ENCODE results near the gene DAPK1.
"Not testable (repeated sequence)": the region's sequence is repeated elsewhere in the genome, so short reads cannot be mapped to it uniquely, and the experiment has no call there.

DAPK1 gene

GRCh38 chr9:87494970-87495471 is 2.6 kb upstream of the DAPK1 start:
- no peak for DNase-seq (ENCODE audit: insufficient read length, low spot score)
- no peak for FAIRE-seq
- no peak for TF ChIP-seq SPI1 (IDR thresholded peaks at IDR 0.05; ENCODE audit: low read depth, low read length)
- TF ChIP-seq PAX5 (IDR thresholded peaks at IDR 0.05; ENCODE audit: insufficient read depth, low read length, severe bottlenecking), result no peak
- TF ChIP-seq POLR2AphosphoS5 (IDR thresholded peaks at IDR 0.05; ENCODE audit: low read depth, low read length), result no peak
- TF ChIP-seq POU2F2 (IDR thresholded peaks at IDR 0.05; ENCODE audit: low read depth, low read length), result no peak
- no peak for TF ChIP-seq TAF1 (IDR thresholded peaks at IDR 0.05; ENCODE audit: low read depth, low read length)
- no peak for TF ChIP-seq POLR2A (IDR thresholded peaks at IDR 0.05; ENCODE audit: low read depth, low read length)

DNA sequence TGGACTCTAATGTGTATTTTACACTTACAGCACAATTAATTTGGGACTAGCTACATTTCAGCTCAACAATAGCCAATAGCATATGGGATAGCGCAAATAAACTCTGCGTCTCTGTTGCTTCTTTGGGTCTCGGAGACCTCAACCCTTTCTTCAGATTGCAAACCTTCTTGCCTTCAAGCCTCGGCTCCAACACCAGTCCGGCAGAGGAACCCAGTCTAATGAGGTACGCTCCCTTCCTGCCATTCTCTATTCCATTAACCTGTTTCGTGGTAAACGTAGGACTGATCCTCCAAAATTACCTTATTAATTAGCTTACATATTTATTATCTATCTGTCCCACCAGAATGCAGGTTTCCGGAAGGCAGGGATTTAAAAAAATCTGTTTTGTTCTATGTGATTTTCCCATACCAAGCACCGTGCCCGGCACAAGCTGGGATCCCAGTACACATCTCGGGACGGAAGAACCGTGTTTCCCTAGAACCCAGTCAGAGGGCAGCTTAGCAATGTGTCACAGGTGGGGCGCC is 525 bp upstream of the DAPK1 start:
- no peak for FAIRE-seq
- no peak for DNase-seq (ENCODE audit: insufficient read length, low spot score)
- TF ChIP-seq POU2F2 (IDR thresholded peaks at IDR 0.05; ENCODE audit: low read depth, low read length) (no peak), TAF1 (IDR thresholded peaks at IDR 0.05; ENCODE audit: low read depth, low read length) (no peak), SPI1 (IDR thresholded peaks at IDR 0.05; ENCODE audit: low read depth, low read length) (no peak), POLR2AphosphoS5 (IDR thresholded peaks at IDR 0.05; ENCODE audit: low read depth, low read length) (no peak), POLR2A (IDR thresholded peaks at IDR 0.05; ENCODE audit: low read depth, low read length) (no peak), PAX5 (IDR thresholded peaks at IDR 0.05; ENCODE audit: insufficient read depth, low read length, severe bottlenecking) (no peak)

DNA sequence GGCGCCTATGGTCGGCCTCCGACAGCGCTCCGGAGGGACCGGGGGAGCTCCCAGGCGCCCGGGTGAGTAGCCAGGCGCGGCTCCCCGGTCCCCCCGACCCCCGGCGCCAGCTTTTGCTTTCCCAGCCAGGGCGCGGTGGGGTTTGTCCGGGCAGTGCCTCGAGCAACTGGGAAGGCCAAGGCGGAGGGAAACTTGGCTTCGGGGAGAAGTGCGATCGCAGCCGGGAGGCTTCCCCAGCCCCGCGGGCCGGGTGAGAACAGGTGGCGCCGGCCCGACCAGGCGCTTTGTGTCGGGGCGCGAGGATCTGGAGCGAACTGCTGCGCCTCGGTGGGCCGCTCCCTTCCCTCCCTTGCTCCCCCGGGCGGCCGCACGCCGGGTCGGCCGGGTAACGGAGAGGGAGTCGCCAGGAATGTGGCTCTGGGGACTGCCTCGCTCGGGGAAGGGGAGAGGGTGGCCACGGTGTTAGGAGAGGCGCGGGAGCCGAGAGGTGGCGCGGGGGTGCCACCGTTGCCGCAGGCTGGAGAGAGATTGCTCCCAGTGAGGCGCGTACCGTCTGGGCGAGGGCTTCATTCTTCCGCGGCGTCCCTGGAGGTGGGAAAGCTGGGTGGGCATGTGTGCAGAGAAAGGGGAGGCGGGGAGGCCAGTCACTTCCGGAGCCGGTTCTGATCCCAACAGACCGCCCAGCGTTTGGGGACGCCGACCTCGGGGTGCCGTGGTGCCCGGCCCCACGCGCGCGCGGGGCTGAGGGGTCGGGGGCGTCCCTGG is 561 bp downstream of the DAPK1 start:
- peak; percentile 23 for DNase-seq (ENCODE audit: insufficient read length, low spot score)
- no peak for FAIRE-seq
- TF ChIP-seq POLR2A (IDR thresholded peaks at IDR 0.05; ENCODE audit: low read depth, low read length) (no peak), PAX5 (IDR thresholded peaks at IDR 0.05; ENCODE audit: insufficient read depth, low read length, severe bottlenecking) (no peak), TAF1 (IDR thresholded peaks at IDR 0.05; ENCODE audit: low read depth, low read length) (no peak), SPI1 (IDR thresholded peaks at IDR 0.05; ENCODE audit: low read depth, low read length) (no peak), POLR2AphosphoS5 (IDR thresholded peaks at IDR 0.05; ENCODE audit: low read depth, low read length) (no peak), POU2F2 (IDR thresholded peaks at IDR 0.05; ENCODE audit: low read depth, low read length) (no peak)

DNA sequence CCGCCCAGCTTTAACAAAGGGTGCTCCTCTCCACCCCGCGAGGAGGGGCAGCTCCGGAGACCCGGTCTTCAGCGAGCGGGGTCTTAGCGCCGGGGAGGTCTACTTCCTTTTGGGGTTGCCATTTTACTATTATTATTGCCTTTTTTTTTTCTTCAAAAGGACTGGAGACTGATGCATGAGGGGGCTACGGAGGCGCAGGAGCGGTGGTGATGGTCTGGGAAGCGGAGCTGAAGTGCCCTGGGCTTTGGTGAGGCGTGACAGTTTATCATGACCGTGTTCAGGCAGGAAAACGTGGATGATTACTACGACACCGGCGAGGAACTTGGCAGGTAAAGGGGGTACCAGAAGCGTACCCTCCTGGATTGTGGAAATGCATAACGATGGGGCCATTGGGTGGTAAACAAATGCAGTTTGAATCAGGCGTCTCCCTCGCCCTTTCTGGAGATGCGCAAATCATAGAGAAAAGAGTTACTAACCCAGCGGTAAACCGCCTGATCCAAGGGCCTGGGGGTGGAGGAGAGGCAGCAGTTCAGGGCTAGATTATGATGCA is 1.2 kb downstream of the DAPK1 start:
- no peak for DNase-seq (ENCODE audit: insufficient read length, low spot score)
- no peak for FAIRE-seq
- TF ChIP-seq TAF1 (IDR thresholded peaks at IDR 0.05; ENCODE audit: low read depth, low read length) (no peak), PAX5 (IDR thresholded peaks at IDR 0.05; ENCODE audit: insufficient read depth, low read length, severe bottlenecking) (no peak), POLR2AphosphoS5 (IDR thresholded peaks at IDR 0.05; ENCODE audit: low read depth, low read length) (no peak), POLR2A (IDR thresholded peaks at IDR 0.05; ENCODE audit: low read depth, low read length) (no peak), SPI1 (IDR thresholded peaks at IDR 0.05; ENCODE audit: low read depth, low read length) (no peak), POU2F2 (IDR thresholded peaks at IDR 0.05; ENCODE audit: low read depth, low read length) (no peak)

GRCh38 chr9:87499424-87500017 is 1.9 kb downstream of the DAPK1 start:
- no peak for FAIRE-seq
- TF ChIP-seq POLR2A (IDR thresholded peaks at IDR 0.05; ENCODE audit: low read depth, low read length) (no peak), POLR2AphosphoS5 (IDR thresholded peaks at IDR 0.05; ENCODE audit: low read depth, low read length) (no peak), POU2F2 (IDR thresholded peaks at IDR 0.05; ENCODE audit: low read depth, low read length) (no peak), TAF1 (IDR thresholded peaks at IDR 0.05; ENCODE audit: low read depth, low read length) (no peak), SPI1 (IDR thresholded peaks at IDR 0.05; ENCODE audit: low read depth, low read length) (no peak), PAX5 (IDR thresholded peaks at IDR 0.05; ENCODE audit: insufficient read depth, low read length, severe bottlenecking) (no peak)

DNA sequence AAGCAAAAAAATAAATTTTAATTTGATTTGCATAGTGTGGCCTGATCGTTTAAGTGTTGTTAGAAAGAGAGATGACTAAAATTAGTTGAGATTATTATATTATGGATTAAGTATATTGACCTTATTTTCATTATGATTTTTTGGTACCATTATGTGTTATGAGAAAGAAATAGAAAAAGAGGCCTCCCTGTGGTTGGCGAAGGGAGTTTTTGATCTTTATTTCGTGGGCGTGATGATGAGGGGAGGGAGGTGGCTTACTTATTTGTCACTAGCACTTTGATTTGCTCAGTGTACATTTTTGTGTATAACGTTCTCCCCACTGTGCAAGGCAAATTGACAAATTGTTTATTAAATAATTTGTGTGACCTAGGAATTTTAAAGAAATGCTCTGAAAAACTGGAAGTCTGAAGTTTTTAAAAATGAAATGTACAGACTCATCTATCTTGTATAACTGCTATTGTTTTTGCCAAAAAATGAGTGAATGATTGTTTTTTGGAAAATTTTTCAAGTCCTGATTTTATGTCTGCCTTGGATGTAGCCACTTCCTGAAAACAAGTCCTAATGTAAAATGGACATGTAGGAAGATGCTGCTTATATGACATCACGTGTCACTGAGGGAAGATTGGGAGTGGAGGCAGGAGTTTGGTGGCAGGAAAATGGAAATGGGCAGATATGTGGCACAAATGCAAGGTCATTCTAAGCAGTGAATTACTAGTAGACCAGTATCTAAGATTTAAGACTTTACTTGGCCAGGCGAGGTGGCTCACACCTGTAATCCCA is 3.0 kb downstream of the DAPK1 start:
- FAIRE-seq, result no peak
- TF ChIP-seq SPI1 (IDR thresholded peaks at IDR 0.05; ENCODE audit: low read depth, low read length) (no peak), POLR2AphosphoS5 (IDR thresholded peaks at IDR 0.05; ENCODE audit: low read depth, low read length) (no peak), POU2F2 (IDR thresholded peaks at IDR 0.05; ENCODE audit: low read depth, low read length) (no peak), POLR2A (IDR thresholded peaks at IDR 0.05; ENCODE audit: low read depth, low read length) (no peak), TAF1 (IDR thresholded peaks at IDR 0.05; ENCODE audit: low read depth, low read length) (no peak), PAX5 (IDR thresholded peaks at IDR 0.05; ENCODE audit: insufficient read depth, low read length, severe bottlenecking) (no peak)
- no peak for DNase-seq (ENCODE audit: insufficient read length, low spot score)

More at GRCh38 chr9:87499424-87500017, 1.9 kb downstream of the DAPK1 start:
- DNase-seq (ENCODE audit: insufficient read length, low spot score), result no peak

DNA sequence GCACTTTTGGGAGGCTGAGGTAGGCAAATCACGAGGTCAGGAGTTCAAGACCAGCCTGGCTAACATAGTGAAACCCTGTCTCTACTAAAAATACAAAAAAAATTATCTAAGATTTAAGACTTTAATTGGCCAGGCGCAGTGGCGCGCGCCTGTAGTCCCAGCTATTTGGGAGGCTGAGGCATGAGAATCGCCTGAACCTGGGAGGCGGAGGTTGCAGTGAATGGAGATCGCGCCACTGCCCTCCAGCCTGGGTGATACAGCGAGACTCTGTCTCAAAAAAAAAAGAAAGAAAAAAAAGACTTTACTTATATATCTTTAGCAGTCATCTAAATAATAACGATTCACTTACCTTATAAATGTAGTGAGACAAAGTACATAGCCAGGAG is 3.6 kb downstream of the DAPK1 start:
- FAIRE-seq; DNase-seq (ENCODE audit: insufficient read length, low spot score): not testable (repeated sequence)

GRCh38 chr9:87501806-87502205 is 4.1 kb downstream of the DAPK1 start:
- FAIRE-seq, result no peak
- DNase-seq (ENCODE audit: insufficient read length, low spot score), result no peak
- no peak for TF ChIP-seq PAX5 (IDR thresholded peaks at IDR 0.05; ENCODE audit: insufficient read depth, low read length, severe bottlenecking)
- TF ChIP-seq SPI1 (IDR thresholded peaks at IDR 0.05; ENCODE audit: low read depth, low read length), result no peak
- TF ChIP-seq TAF1 (IDR thresholded peaks at IDR 0.05; ENCODE audit: low read depth, low read length), result no peak
- no peak for TF ChIP-seq POU2F2 (IDR thresholded peaks at IDR 0.05; ENCODE audit: low read depth, low read length)
- TF ChIP-seq POLR2AphosphoS5 (IDR thresholded peaks at IDR 0.05; ENCODE audit: low read depth, low read length), result no peak
- no peak for TF ChIP-seq POLR2A (IDR thresholded peaks at IDR 0.05; ENCODE audit: low read depth, low read length)

All from GM12891 (cell line).